ENCODE measurements around the gene CCDC12.

The CCDC12 gene

GRCh38 chr3:46921041-46921440, 55.5 kb downstream of the CCDC12 start:
- TF ChIP-seq CTCF (IDR thresholded peaks at IDR 0.05; ENCODE audit: borderline replicate concordance, control extremely low read depth, extremely low read depth, insufficient read depth, missing control alignments): no peak
- in situ Hi-C loops (cut with MboI; ENCODE audit: low sequenced_read_pairs, unreplicated experiment): loop anchor here (25.0 kb wide), 1 partner anchor 441 kb away; no protein-coding TSS in a partner anchor
- DNase-seq (ENCODE audit: low spot score): no peak

GRCh38 chr3:46918634-46919033, 57.9 kb downstream of the CCDC12 start:
- in situ Hi-C loops (cut with MboI; ENCODE audit: low sequenced_read_pairs, unreplicated experiment): loop anchor here (25.0 kb wide), 1 partner anchor 444 kb away; no protein-coding TSS in a partner anchor
- no peak for DNase-seq (ENCODE audit: low spot score)
- no peak for TF ChIP-seq CTCF (IDR thresholded peaks at IDR 0.05; ENCODE audit: borderline replicate concordance, control extremely low read depth, extremely low read depth, insufficient read depth, missing control alignments)

- in situ Hi-C loops (cut with MboI; ENCODE audit: low sequenced_read_pairs, unreplicated experiment): loop anchor here (25.0 kb wide), 1 partner anchor 444 kb away; no protein-coding TSS in a partner anchor
Observed at GRCh38 chr3:46918202-46918601, 58.3 kb downstream of the CCDC12 start.

GRCh38 chr3:46917257-46917656, 59.3 kb downstream of the CCDC12 start:
- in situ Hi-C loops (cut with MboI; ENCODE audit: low sequenced_read_pairs, unreplicated experiment): loop anchor here (25.0 kb wide), 1 partner anchor 445 kb away; no protein-coding TSS in a partner anchor
- no peak for TF ChIP-seq CTCF (IDR thresholded peaks at IDR 0.05; ENCODE audit: borderline replicate concordance, control extremely low read depth, extremely low read depth, insufficient read depth, missing control alignments)
- DNase-seq (ENCODE audit: low spot score): no peak

More at GRCh38 chr3:46918202-46918601, 58.3 kb downstream of the CCDC12 start:
- no peak for DNase-seq (ENCODE audit: low spot score)
- no peak for TF ChIP-seq CTCF (IDR thresholded peaks at IDR 0.05; ENCODE audit: borderline replicate concordance, control extremely low read depth, extremely low read depth, insufficient read depth, missing control alignments)

- TF ChIP-seq CTCF (IDR thresholded peaks at IDR 0.05; ENCODE audit: borderline replicate concordance, control extremely low read depth, extremely low read depth, insufficient read depth, missing control alignments): no peak
- in situ Hi-C loops (cut with MboI; ENCODE audit: low sequenced_read_pairs, unreplicated experiment): loop anchor here (25.0 kb wide), 1 partner anchor 446 kb away; no protein-coding TSS in a partner anchor
Observed at GRCh38 chr3:46916799-46917198, 59.7 kb downstream of the CCDC12 start.

GRCh38 chr3:46916278-46916677, 60.3 kb downstream of the CCDC12 start:
- DNase-seq (ENCODE audit: low spot score): no peak
- in situ Hi-C loops (cut with MboI; ENCODE audit: low sequenced_read_pairs, unreplicated experiment): loop anchor here (25.0 kb wide), 1 partner anchor 446 kb away; no protein-coding TSS in a partner anchor

More at GRCh38 chr3:46916799-46917198, 59.7 kb downstream of the CCDC12 start:
- DNase-seq (ENCODE audit: low spot score): no peak

More at GRCh38 chr3:46916278-46916677, 60.3 kb downstream of the CCDC12 start:
- TF ChIP-seq CTCF (IDR thresholded peaks at IDR 0.05; ENCODE audit: borderline replicate concordance, control extremely low read depth, extremely low read depth, insufficient read depth, missing control alignments): no peak

Data from GM13976 (cell line).